ENCODE measurements around the gene SLC7A7.

DNA sequence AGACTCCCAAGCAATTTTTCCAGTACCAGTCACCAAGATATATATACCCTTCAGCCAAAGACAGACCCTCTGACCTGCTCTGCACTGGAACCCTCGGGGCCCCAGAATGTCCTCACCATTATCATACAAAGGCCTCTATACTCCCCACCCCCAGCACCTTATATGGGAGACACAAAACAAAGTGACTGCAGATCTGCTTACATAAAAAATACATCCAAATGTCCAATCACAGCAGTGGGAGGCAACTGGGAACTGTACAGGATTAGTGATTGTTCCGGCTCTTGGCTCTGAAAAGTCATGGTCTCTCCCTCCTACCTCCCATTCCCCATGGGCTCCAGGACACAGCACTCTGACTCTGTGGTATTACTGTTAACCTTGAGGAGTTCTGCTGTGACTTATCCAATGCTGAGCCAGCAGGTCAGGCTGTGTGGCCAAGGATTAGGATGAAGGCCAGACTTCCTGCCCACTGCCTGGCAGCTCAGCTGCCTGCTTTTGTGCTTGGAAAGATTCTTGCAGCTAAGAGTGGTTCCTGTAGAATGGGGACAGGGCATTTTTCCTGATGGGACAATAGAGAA is 35.0 kb downstream of the SLC7A7 start:
- no peak for TF ChIP-seq JUND (IDR thresholded peaks at IDR 0.05)
- no peak for TF ChIP-seq CTCF (IDR thresholded peaks at IDR 0.05; ENCODE audit: low read depth, low read length, missing input control)
- no peak for TF ChIP-seq RAD21 (IDR thresholded peaks at IDR 0.05)

Data from liver (tissue), 3 donors.